HepG2 (cell line): ENCODE measurements around the gene JMJD6. TPM values are rescaled to one million over a fixed set of nuclear protein-coding genes. Genes with fewer than 3 reads are reported as not detected.
A peak's percentile ranks its signal among the peaks of the same experiment; 100 is the strongest.

Experiments
- AKNA ChIP-seq: sonication (generic); formaldehyde crosslinking; IDR thresholded peaks from 2 replicates; pipeline ENCODE4 v1.4.0; 2020; ENCODE audit warnings: missing genetic modification reagents, borderline replicate concordance
- ATF5 ChIP-seq: sonication (generic); formaldehyde crosslinking; IDR thresholded peaks from 2 replicates; pipeline ENCODE4 v1.4.0; 2020; ENCODE audit warnings: mild to moderate bottlenecking, low read depth, missing genetic modification reagents
- BHLHE40 ChIP-seq: IDR thresholded peaks from 2 replicates; pipeline ENCODE4 v1.6.1; 2011; ENCODE audit warnings: low read length, improper control_type of control experiment
- CC2D1A ChIP-seq: sonication (generic); formaldehyde crosslinking; IDR thresholded peaks from 2 replicates; pipeline ENCODE4 v1.8.1; 2023; ENCODE audit warnings: mild to moderate bottlenecking, missing genetic modification reagents
- DDIT3 ChIP-seq: sonication (generic); formaldehyde crosslinking; IDR thresholded peaks from 2 replicates; pipeline ENCODE4 v1.4.0; 2020; ENCODE audit warnings: mild to moderate bottlenecking, missing genetic modification reagents
- HNF1B ChIP-seq: sonication (generic); formaldehyde crosslinking; IDR thresholded peaks from 2 replicates; pipeline ENCODE4 v1.5.1; 2020; ENCODE audit warnings: mild to moderate bottlenecking, moderate library complexity, missing genetic modification reagents
- NFIC ChIP-seq: IDR thresholded peaks from 2 replicates; pipeline ENCODE4 v1.6.1; 2012; ENCODE audit warnings: mild to moderate bottlenecking, low read length, inconsistent platforms
- NFYB ChIP-seq: sonication (generic); formaldehyde crosslinking; IDR thresholded peaks from 2 replicates; pipeline ENCODE4 v1.4.0; 2020; ENCODE audit warnings: missing genetic modification reagents
- SP5 ChIP-seq: IDR thresholded peaks from 2 replicates; pipeline ENCODE4 v1.6.1; 2016; ENCODE audit warnings: low read depth, borderline replicate concordance
- SRF ChIP-seq: IDR thresholded peaks from 2 replicates; pipeline ENCODE4 v1.6.1; 2011; ENCODE audit warnings: mild to moderate bottlenecking, low read depth, low read length, moderate library complexity
- ZBTB8A ChIP-seq: sonication (generic); formaldehyde crosslinking; IDR thresholded peaks from 2 replicates; pipeline ENCODE4 v1.4.0; 2020; ENCODE audit warnings: mild to moderate bottlenecking, low read depth, missing genetic modification reagents, borderline replicate concordance
- ZNF276 ChIP-seq: sonication (generic); formaldehyde crosslinking; IDR thresholded peaks from 2 replicates; pipeline ENCODE4 v1.4.0; 2020; ENCODE audit warnings: mild to moderate bottlenecking, low read depth, missing genetic modification reagents
- ZNF329 ChIP-seq: sonication (generic); formaldehyde crosslinking; IDR thresholded peaks from 2 replicates; pipeline ENCODE4 v1.9.0; 2021; ENCODE audit warnings: low read depth, mild to moderate bottlenecking, missing genetic modification reagents
- ZNF558 ChIP-seq: sonication (generic); formaldehyde crosslinking; IDR thresholded peaks from 2 replicates; pipeline ENCODE4 v1.9.0; 2022; ENCODE audit warnings: mild to moderate bottlenecking, missing genetic modification reagents, borderline replicate concordance
- ZNF687 ChIP-seq: sonication (generic); formaldehyde crosslinking; IDR thresholded peaks from 2 replicates; pipeline ENCODE4 v1.5.1; 2020; ENCODE audit warnings: mild to moderate bottlenecking, missing genetic modification reagents, moderate library complexity
- polyA plus RNA-seq, 8 experiments: library from polyadenylated mRNA; depleted of rRNA in 3 of 8; stranded (reverse) in 7 of 8; unstranded in 1 of 8; fragments of >200 nt; fragmentation: Illumina TruSeq in 4 of 8; extraction: Trizol in 4 of 8; gene quantifications; 2 replicates each; pipeline versions ENCODE4 v1.2.1 to v1.2.3, GENCODE V29; 2011 to 2016; ENCODE audit warnings: low read depth in 4 of 8, missing spikeins in 1 of 8, mixed read lengths in 1 of 8; ENCODE audit not compliant: insufficient read depth in 1 of 8
- total RNA-seq, 5 experiments: library from RNA; depleted of rRNA; stranded (reverse); fragments of >200 nt; fragmentation: Illumina TruSeq; extraction: Trizol; gene quantifications; 2 replicates each; pipeline ENCODE4 v1.2.3, GENCODE V29; 2016; ENCODE audit warnings: low read depth in 1 of 5

The JMJD6 gene
- total and polyA plus RNA-seq, 2 of the 13 experiments (the other 11 are each of a cell fraction or from before 2014, with no cell fraction given), result 33.6 to 41.0 TPM

- TF ChIP-seq ZNF687 (CRISPR knock-in tag) (peak; percentile 86; the same call in 1 of the 2 replicates), SRF (peak; percentile 54; the same call in 1 of the 2 replicates), ZNF558 (peak; percentile 98), ZBTB8A (CRISPR knock-in tag) (peak; percentile 91; the same call in 1 of the 2 replicates), NFYB (CRISPR knock-in tag) (peak; percentile 86), ZNF276 (CRISPR knock-in tag) (peak; percentile 93; the same call in 1 of the 2 replicates), ZNF329 (peak; percentile 84), NFIC (no peak), ATF5 (CRISPR knock-in tag) (peak; percentile 13; the same call in 1 of the 2 replicates), AKNA (CRISPR knock-in tag) (peak; percentile 82; the same call in 1 of the 2 replicates), BHLHE40 (peak; percentile 55), DDIT3 (CRISPR knock-in tag) (peak; percentile 92), CC2D1A (CRISPR knock-in tag) (no peak; the same call in 1 of the 2 replicates), HNF1B (CRISPR knock-in tag) (peak; percentile 84), SP5 (CRISPR knock-in tag) (peak; percentile 74)
Observed at GRCh38 chr17:76737082-76737675, 10.8 kb upstream of the JMJD6 start, which contains the start of gene SRSF2 (continued).
